HFFc6 (cell line): Measurements from ENCODE around the gene DLX5. TPM values are rescaled to one million over a fixed set of nuclear protein-coding genes. Genes with fewer than 3 reads are reported as not detected.
"Not testable (repeated sequence)": the region's sequence is repeated elsewhere in the genome, so short reads cannot be mapped to it uniquely, and the experiment has no call there.

Experiments
- DNase-seq: peaks from one replicate; pipeline ENCODE4 v3.0.0-alpha.2; 2018
- H3K27ac Mint-ChIP-seq: 2 replicates; pipeline ENCODE4 v1.8.0; 2020; ENCODE audit warnings: mild to moderate bottlenecking, mixed read lengths
- H3K27me3 Mint-ChIP-seq: 2 replicates; pipeline ENCODE4 v1.8.0; 2021; ENCODE audit warnings: mild to moderate bottlenecking, moderate library complexity, mixed read lengths; ENCODE audit not compliant: insufficient read depth
- H3K36me3 Mint-ChIP-seq: 2 replicates; pipeline ENCODE4 v1.8.0; 2021; ENCODE audit warnings: low read depth, mixed read lengths
- H3K4me1 Mint-ChIP-seq: 2 replicates; pipeline ENCODE4 v1.8.0; 2020; ENCODE audit warnings: low read depth, mixed read lengths
- H3K4me3 Mint-ChIP-seq: 2 replicates; pipeline ENCODE4 v1.8.0; 2020; ENCODE audit warnings: mild to moderate bottlenecking, moderate library complexity, mixed read lengths
- H3K9me3 Mint-ChIP-seq: 2 replicates; pipeline ENCODE4 v1.8.0; 2020; ENCODE audit warnings: mild to moderate bottlenecking, mixed read lengths
- long read RNA-seq: library from polyadenylated mRNA; unstranded; transcript quantifications from one replicate; pipeline ENCODE4 v2.0.0, GENCODE V29; 2019
- total RNA-seq, 6 experiments: library from RNA; stranded (reverse); fragmentation: NEBNext Ultra II Directional; extraction: Animal tissue kit (Norgen Biotek cat#: 25700); gene quantifications; 2 replicates in 1 of 6; 3 replicates in 5 of 6; pipeline ENCODE4 v1.2.3, GENCODE V29; 2021
- TF ChIP-seq, protein P1 (sequence below): fragments of 200-600 bp; sonication (generic); IDR thresholded peaks from 2 replicates; pipeline ENCODE4 v1.5.0; 2021; ENCODE audit warnings: antibody characterized with exemption, mild to moderate bottlenecking

The DLX5 gene
- not detected for total RNA-seq
- long read RNA-seq = 0 reads

DNA sequence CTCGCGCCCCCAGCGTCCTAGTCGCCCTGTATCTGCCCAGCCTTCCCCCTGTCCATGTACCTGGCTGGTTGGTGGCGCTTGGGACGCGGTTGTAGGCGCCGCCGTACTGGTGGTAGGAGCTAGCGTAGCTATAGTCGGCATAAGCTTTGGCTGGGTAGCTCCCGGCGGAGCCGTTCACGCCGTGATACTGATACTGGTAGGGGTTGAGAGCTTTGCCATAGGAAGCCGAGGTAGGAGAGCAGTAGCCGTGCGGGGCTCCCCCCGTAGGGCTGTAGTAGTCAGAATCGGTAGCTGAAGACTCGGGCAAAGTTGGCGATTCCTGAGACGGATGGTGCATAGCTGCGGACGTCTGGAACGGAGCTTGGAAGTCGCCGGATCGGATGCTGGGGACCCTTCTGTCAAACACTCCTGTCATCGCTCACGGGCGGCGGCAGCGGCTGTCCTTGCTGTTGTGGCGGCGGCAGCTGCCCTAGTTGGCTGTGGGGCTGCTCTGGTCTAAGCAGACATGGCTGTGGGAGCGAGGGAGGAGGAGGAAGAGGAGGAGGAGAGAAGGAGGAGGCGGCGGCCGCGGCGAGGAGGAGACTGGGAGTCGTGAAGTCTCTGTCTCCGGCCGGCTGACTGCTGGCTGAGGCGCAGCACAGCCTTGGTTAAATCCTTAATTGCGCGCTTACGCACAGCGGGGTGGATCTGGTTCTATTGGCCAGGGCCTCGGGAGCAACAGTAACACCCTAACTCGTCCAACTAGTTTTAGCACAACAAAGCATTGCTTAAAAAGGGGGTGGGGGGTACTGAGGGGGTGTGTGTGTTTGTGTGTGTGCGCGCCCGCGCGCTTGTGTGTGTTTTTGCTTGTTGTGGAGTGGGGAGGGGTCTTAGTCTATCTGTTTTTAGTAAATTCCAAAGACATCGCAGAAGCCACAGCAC lies at the start of gene DLX5:
Gene DLX5 (minus strand): TSS at position 623 of the 921 bp plus-strand sequence. CDS start 208 bp downstream, at position 415.
- Mint-ChIP-seq H3K36me3 (peaks cover 9% of the 10 kb centered on the region; the same call in 1 of the 2 replicates), H3K4me1 (peaks cover 22% of the 10 kb centered on the region), H3K27me3 (peaks cover 56% of the 10 kb centered on the region), H3K9me3 (peaks cover 4% of the 10 kb centered on the region; the same call in 1 of the 2 replicates), H3K27ac (no peak within 1 kb of the TSS), H3K4me3 (peak within 1 kb of the TSS; percentile 82)
- DNase-seq = no peak
- TF ChIP-seq, protein P1, sequence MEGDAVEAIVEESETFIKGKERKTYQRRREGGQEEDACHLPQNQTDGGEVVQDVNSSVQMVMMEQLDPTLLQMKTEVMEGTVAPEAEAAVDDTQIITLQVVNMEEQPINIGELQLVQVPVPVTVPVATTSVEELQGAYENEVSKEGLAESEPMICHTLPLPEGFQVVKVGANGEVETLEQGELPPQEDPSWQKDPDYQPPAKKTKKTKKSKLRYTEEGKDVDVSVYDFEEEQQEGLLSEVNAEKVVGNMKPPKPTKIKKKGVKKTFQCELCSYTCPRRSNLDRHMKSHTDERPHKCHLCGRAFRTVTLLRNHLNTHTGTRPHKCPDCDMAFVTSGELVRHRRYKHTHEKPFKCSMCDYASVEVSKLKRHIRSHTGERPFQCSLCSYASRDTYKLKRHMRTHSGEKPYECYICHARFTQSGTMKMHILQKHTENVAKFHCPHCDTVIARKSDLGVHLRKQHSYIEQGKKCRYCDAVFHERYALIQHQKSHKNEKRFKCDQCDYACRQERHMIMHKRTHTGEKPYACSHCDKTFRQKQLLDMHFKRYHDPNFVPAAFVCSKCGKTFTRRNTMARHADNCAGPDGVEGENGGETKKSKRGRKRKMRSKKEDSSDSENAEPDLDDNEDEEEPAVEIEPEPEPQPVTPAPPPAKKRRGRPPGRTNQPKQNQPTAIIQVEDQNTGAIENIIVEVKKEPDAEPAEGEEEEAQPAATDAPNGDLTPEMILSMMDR = no peak

DNA sequence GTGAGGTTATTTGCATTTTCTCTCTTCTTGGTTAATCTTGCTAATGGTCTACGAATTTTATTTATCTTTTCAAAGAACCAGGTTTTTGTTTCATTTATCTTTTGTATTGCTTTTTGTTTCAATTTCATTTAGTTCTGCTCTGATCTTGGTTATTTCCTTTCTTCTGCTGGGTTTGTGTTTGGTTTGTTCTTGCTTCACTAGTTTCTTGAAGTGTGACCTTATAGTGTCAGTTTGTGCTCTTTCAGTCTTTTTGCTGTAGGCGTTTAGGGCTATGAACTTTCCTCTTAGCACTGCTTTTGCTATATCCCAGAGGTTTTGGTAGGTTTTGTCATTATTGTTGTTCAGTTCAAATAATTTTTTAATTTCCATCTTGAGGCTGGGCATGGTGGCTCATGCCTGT lies 47.4 kb upstream of the DLX5 start:
- DNase-seq, H3K36me3 Mint-ChIP-seq, H3K27ac Mint-ChIP-seq, H3K9me3 Mint-ChIP-seq, H3K4me1 Mint-ChIP-seq, H3K27me3 Mint-ChIP-seq, H3K4me3 Mint-ChIP-seq: not testable (repeated sequence)

DNA sequence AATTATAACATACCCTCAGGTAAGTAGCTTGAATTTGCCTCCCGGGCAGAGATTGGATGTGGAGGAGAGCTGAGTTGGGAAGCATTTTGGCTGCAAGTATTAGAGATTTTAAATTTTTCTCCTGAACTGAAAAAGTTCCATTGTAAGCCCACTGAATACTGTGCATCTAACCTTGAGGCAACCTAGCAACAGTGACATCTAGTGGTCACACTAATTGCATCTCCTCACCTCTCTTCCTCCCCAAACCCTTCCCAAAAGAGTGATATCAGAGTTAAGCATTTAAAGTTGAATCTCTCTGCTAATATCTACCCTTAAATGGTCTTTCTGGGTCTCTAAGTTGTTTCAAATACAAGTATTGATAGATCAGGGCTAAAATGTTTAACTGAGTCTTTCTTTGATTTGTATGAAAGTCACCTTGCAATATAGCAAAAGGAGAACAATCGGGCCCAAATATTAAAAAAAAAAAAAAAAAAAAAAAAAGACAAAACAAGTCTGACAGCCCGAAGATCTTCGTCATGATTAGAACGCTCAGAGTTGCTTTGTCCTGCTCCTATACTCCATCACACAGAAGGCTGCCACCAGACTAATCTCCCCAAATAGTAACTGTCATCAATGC lies 40.4 kb upstream of the DLX5 start:
- H3K4me3 Mint-ChIP-seq = no peak overlapping the region
- H3K4me1 Mint-ChIP-seq = no peaks in the 10 kb centered on the region
- peaks cover 4% of the 10 kb centered on the region; the same call in 1 of the 2 replicates for H3K27me3 Mint-ChIP-seq
- TF ChIP-seq, protein P1 = peak; percentile 86
- no peaks in the 10 kb centered on the region for H3K9me3 Mint-ChIP-seq
- H3K36me3 Mint-ChIP-seq = no peaks in the 10 kb centered on the region
- DNase-seq = peak; percentile 35
- no peak overlapping the region for H3K27ac Mint-ChIP-seq

DNA sequence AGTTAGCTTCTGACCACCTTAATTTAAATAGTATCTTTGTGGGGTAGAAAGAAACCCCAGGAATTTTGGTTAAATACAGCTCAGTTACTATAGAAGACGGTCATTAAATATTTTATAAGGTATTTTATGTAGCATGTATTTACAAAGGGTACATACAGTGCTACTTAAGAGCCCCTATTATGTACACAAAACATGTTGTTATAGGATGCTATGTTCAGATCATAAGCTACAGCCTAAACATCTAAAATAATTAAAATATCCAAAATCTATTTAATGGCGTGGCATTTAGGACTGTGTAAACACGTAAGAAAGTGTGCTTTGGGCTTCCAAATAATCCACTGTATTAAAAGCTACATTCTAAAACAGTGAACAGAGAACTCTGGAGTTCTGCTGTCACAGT lies 39.4 kb upstream of the DLX5 start:
- Mint-ChIP-seq H3K27me3 (peaks cover 2% of the 10 kb centered on the region; the same call in 1 of the 2 replicates), H3K4me1 (no peaks in the 10 kb centered on the region), H3K4me3 (no peak overlapping the region), H3K9me3 (peaks cover 8% of the 10 kb centered on the region; the same call in 1 of the 2 replicates), H3K36me3 (no peaks in the 10 kb centered on the region), H3K27ac (no peak overlapping the region)
- no peak for DNase-seq
- TF ChIP-seq, protein P1 = no peak

DNA sequence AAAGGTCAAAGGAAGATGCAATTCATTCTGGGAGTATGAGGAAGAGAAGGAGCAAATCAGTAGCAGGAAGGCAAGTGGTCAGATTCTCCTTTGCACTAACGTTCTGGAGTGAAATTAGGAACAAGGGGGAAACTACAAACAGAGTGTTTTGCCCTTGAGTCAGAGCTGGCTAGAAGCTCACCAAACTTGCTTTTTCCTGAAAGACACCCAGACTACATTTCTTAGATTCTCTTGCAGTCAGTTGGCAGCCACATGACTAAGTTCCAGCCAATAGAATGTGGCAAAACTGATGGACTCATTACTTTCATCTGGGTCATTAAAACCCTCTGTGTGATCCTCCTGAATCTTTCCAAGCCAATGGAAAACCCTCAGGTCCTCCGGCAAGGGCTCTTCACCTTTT lies 18.6 kb upstream of the DLX5 start:
- peak; percentile 10 for DNase-seq
- Mint-ChIP-seq H3K9me3 (no peaks in the 10 kb centered on the region), H3K27me3 (peaks cover 4% of the 10 kb centered on the region), H3K4me3 (no peak overlapping the region), H3K4me1 (no peaks in the 10 kb centered on the region), H3K36me3 (no peaks in the 10 kb centered on the region), H3K27ac (no peak overlapping the region)
- TF ChIP-seq, protein P1 = no peak
